Smooth muscle cell (in vitro differentiated cells): ENCODE measurements around the gene GFAP. TPM values are rescaled to one million over a fixed set of nuclear protein-coding genes. Genes with fewer than 3 reads are reported as not detected.

ENCODE experiments used
- DNase-seq: peaks from one replicate; lab custom pipeline; 2025; ENCODE audit not compliant: unreplicated experiment; lab: John Stamatoyannopoulos, UW
- H2AFZ ChIP-seq: fragments of 200-600 bp; sonication (generic); 2 replicates; pipeline ENCODE4 v1.6.0; 2016; ENCODE audit warnings: antibody characterized with exemption, low read depth, mild to moderate bottlenecking
- H3F3A ChIP-seq: fragments of 200-600 bp; sonication (generic); 2 replicates; pipeline ENCODE4 v1.6.0; 2017; ENCODE audit warnings: antibody characterized with exemption, low read depth
- H3K27ac ChIP-seq: fragments of 200-600 bp; sonication (generic); 2 replicates; pipeline ENCODE4 v1.5.1; 2016; ENCODE audit warnings: low read depth, mild to moderate bottlenecking
- H3K27me3 ChIP-seq: fragments of 200-600 bp; sonication (generic); 2 replicates; pipeline ENCODE4 v1.6.1; 2016; ENCODE audit warnings: low read depth, mild to moderate bottlenecking
- H3K36me3 ChIP-seq: fragments of 200-600 bp; sonication (generic); 2 replicates; pipeline ENCODE4 v1.5.1; 2016; ENCODE audit warnings: low read depth
- H3K4me1 ChIP-seq: fragments of 200-600 bp; sonication (generic); 2 replicates; pipeline ENCODE4 v1.5.1; 2016; ENCODE audit warnings: low read depth
- H3K4me2 ChIP-seq: fragments of 200-600 bp; sonication (generic); 2 replicates; pipeline ENCODE4 v1.6.0; 2016; ENCODE audit warnings: mild to moderate bottlenecking
- H3K4me3 ChIP-seq: fragments of 200-600 bp; sonication (generic); 2 replicates; pipeline ENCODE4 v1.5.1; 2016; ENCODE audit warnings: mild to moderate bottlenecking
- H3K79me2 ChIP-seq: fragments of 200-600 bp; sonication (generic); 2 replicates; pipeline ENCODE4 v1.6.0; 2016; ENCODE audit warnings: low read depth, mild to moderate bottlenecking
- H3K9ac ChIP-seq: fragments of 200-600 bp; sonication (generic); 2 replicates; pipeline ENCODE4 v1.6.0; 2016; ENCODE audit warnings: low read depth
- H3K9me3 ChIP-seq: fragments of 200-600 bp; sonication (generic); replicated peaks from 2 replicates; pipeline ENCODE4 v1.5.1; 2016; ENCODE audit warnings: low read depth
- H4K20me1 ChIP-seq: fragments of 200-600 bp; sonication (generic); 2 replicates; pipeline ENCODE4 v1.6.0; 2016; ENCODE audit warnings: low read depth
- WGBS: methylation state at CpG from one replicate; pipeline ENCODE4 v1.1.7; 2016; ENCODE audit warnings: low lambda C conversion rate; 5-methylcytosine and 5-hydroxymethylcytosine counted together
- polyA plus RNA-seq: library from polyadenylated mRNA; unstranded; fragments of >200 nt; fragmentation: Nextera tagmentation; extraction: Ambion mirVana; gene quantifications from 2 replicates; pipeline ENCODE4 v1.2.1, GENCODE V29; 2016
- total RNA-seq: library from RNA; depleted of rRNA; stranded (reverse); fragments of >200 nt; gene quantifications from 2 replicates; pipeline ENCODE4 v1.2.3, GENCODE V29; 2014
- TF ChIP-seq, protein P1 (sequence below): fragments of 200-600 bp; sonication (generic); IDR thresholded peaks from 2 replicates; pipeline ENCODE4 v1.5.1; 2017; ENCODE audit warnings: borderline replicate concordance, mild to moderate bottlenecking, antibody characterized with exemption; ENCODE audit not compliant: insufficient read depth, poor library complexity, severe bottlenecking

Gene GFAP
- total and polyA plus RNA-seq, 2 experiments from 2014 or later = 0.04 to 0.64 TPM

DNA sequence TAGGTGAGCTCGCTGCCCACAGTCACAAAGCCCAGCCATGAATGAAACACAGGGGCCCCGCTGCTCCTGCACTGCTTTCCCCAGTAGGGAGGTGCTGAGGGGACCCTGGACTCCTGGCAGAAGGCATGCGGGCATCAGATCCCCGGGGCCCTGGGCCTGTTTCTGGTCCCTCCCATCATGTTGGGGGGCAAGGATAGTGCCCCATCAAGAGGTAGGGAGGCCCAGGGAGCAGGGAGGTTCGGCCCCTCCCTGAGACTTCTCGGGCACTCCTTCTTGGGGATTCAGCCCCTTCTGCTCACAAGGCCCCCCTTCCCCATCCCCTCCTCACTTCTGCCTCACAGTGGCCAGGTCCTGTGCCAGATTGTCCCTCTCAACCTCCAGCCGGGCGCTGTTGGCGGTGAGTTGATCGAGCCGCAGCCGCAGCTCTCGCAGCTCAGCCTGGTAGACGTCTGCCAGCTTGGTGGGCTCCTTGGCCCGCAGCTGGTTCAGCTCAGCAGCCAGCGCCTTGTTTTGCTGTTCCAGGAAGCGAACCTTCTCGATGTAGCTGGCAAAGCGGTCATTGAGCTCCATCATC lies 515 bp downstream of the GFAP start:
- H3K27me3 ChIP-seq = peaks cover 14% of the 10 kb centered on the region
- DNase-seq = no peak
- no peaks in the 10 kb centered on the region for H3K9me3 ChIP-seq
- no peaks in the 10 kb centered on the region for H3K36me3 ChIP-seq
- no peak overlapping the region for H3K4me3 ChIP-seq
- no peak overlapping the region for H3K27ac ChIP-seq
- no peak overlapping the region for H2AFZ ChIP-seq
- H3K4me1 ChIP-seq = no peaks in the 10 kb centered on the region
- no peak overlapping the region for H3K4me2 ChIP-seq
- H4K20me1 ChIP-seq = no peaks in the 10 kb centered on the region
- TF ChIP-seq, protein P1, sequence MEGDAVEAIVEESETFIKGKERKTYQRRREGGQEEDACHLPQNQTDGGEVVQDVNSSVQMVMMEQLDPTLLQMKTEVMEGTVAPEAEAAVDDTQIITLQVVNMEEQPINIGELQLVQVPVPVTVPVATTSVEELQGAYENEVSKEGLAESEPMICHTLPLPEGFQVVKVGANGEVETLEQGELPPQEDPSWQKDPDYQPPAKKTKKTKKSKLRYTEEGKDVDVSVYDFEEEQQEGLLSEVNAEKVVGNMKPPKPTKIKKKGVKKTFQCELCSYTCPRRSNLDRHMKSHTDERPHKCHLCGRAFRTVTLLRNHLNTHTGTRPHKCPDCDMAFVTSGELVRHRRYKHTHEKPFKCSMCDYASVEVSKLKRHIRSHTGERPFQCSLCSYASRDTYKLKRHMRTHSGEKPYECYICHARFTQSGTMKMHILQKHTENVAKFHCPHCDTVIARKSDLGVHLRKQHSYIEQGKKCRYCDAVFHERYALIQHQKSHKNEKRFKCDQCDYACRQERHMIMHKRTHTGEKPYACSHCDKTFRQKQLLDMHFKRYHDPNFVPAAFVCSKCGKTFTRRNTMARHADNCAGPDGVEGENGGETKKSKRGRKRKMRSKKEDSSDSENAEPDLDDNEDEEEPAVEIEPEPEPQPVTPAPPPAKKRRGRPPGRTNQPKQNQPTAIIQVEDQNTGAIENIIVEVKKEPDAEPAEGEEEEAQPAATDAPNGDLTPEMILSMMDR = no peak
- WGBS = 92% methylated on average over 19 of the region's 19 CpGs
- H3K9ac ChIP-seq = no peak overlapping the region
- H3K79me2 ChIP-seq = no peaks in the 10 kb centered on the region
- H3F3A ChIP-seq = no peaks in the 10 kb centered on the region

DNA sequence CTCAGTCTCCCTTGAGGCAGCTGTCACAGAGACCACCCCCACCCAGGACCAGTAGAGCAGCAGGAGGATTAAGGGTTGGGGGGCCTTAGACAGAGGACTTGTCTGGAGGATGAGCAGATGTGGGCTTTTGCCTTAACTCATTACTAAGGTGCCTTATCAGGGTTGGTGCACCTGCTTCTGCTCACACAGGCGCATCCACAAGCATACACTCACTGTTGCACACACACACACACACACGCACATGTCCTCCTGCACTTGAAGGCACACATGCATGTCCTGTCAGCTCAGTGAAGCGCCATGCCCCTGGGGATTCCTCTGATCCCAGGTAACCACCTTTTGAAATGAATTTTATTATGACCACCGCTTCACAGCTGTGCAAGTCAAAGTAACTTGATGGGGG lies 1.2 kb downstream of the GFAP start:
- H3K4me2 ChIP-seq = no peak overlapping the region
- H3K4me3 ChIP-seq = no peak overlapping the region
- peaks cover 2% of the 10 kb centered on the region for H3F3A ChIP-seq
- no peaks in the 10 kb centered on the region for H3K4me1 ChIP-seq
- TF ChIP-seq, protein P1 = no peak
- H3K36me3 ChIP-seq = no peaks in the 10 kb centered on the region
- H3K9me3 ChIP-seq = no peaks in the 10 kb centered on the region
- peaks cover 14% of the 10 kb centered on the region for H3K27me3 ChIP-seq
- H4K20me1 ChIP-seq = no peaks in the 10 kb centered on the region
- no peak for DNase-seq
- no peak overlapping the region for H3K9ac ChIP-seq
- H3K27ac ChIP-seq = no peak overlapping the region
- WGBS = 91% methylated on average over 4 of the region's 4 CpGs
- no peak overlapping the region for H2AFZ ChIP-seq
- H3K79me2 ChIP-seq = no peaks in the 10 kb centered on the region

DNA sequence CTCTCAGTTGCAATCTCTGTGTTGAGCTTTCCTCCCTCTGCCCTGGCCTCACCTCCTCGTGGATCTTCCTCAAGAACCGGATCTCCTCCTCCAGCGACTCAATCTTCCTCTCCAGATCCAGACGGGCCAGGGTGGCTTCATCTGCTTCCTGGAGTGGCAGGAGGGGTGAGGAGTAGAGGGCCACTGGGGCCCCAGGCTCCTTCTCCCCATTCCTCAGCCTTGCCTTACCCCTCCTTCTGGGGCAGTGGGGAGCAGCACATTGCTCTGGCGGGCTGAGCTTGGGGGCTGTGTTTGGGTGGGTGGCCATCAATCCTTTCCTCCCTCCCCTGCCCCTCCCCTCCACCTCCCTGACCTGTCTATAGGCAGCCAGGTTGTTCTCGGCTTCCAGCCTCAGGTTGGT lies 1.6 kb downstream of the GFAP start:
- H3K4me2 ChIP-seq = no peak overlapping the region
- DNase-seq = no peak
- H3K27me3 ChIP-seq = peaks cover 14% of the 10 kb centered on the region
- H3K27ac ChIP-seq = no peak overlapping the region
- no peak overlapping the region for H3K9ac ChIP-seq
- no peaks in the 10 kb centered on the region for H3K36me3 ChIP-seq
- no peak overlapping the region for H2AFZ ChIP-seq
- TF ChIP-seq, protein P1 = no peak
- H3K4me3 ChIP-seq = no peak overlapping the region
- 70% methylated on average over 6 of the region's 6 CpGs for WGBS
- H3F3A ChIP-seq = peaks cover 5% of the 10 kb centered on the region
- no peaks in the 10 kb centered on the region for H3K79me2 ChIP-seq
- no peaks in the 10 kb centered on the region for H4K20me1 ChIP-seq
- no peaks in the 10 kb centered on the region for H3K4me1 ChIP-seq
- H3K9me3 ChIP-seq = no peaks in the 10 kb centered on the region
